Tibial nerve (tissue), 4 donors: ENCODE results near the gene GMCL2. TPM values are rescaled to one million over a fixed set of nuclear protein-coding genes. Genes with fewer than 3 reads are reported as not detected.
"Not testable (repeated sequence)": the region's sequence is repeated elsewhere in the genome, so short reads cannot be mapped to it uniquely, and the experiment has no call there.

Source experiments
- DNase-seq, 2 donors: peaks; one replicate each; pipeline ENCODE4 v3.0.0-alpha.2; 2019; ENCODE audit warnings: low spot score in 2 of 2
- H3K27ac ChIP-seq, 4 donors: fragments of 200-600 bp; sonication (generic) in 3 of 4; one replicate each; pipeline ENCODE4 v1.5.1; 2017 to 2019; ENCODE audit warnings: mild to moderate bottlenecking in 1 of 4
- H3K27me3 ChIP-seq, 2 donors: fragments of 200-600 bp; sonication (generic) in 1 of 2; one replicate each; pipeline versions ENCODE4 v1.5.1 to v1.6.0; 2017 to 2019
- H3K36me3 ChIP-seq, 3 donors: fragments of 200-600 bp; sonication (generic); one replicate each; pipeline ENCODE4 v1.5.1; 2018 to 2019
- H3K4me1 ChIP-seq, 4 donors: fragments of 200-600 bp; sonication (generic) in 3 of 4; one replicate each; pipeline ENCODE4 v1.5.1; 2017 to 2019
- H3K4me3 ChIP-seq, 4 donors: fragments of 200-600 bp; sonication (generic) in 3 of 4; one replicate each; pipeline ENCODE4 v1.5.1; 2017 to 2019; ENCODE audit warnings: mild to moderate bottlenecking in 1 of 4, moderate library complexity in 1 of 4
- H3K9me3 ChIP-seq, 4 donors: fragments of 200-600 bp; sonication (generic) in 3 of 4; one replicate each; pipeline ENCODE4 v1.5.1; 2017 to 2019
- CTCF ChIP-seq, 5 experiments: fragments of 200-600 bp in 3 of 5; fragments of 450-650 bp in 2 of 5; sonication (generic) in 3 of 5; IDR thresholded peaks; one replicate each; pipeline ENCODE4 v1.5.1; 2016 to 2019; ENCODE audit warnings: antibody characterized with exemption in 5 of 5, mild to moderate bottlenecking in 3 of 5, moderate library complexity in 2 of 5
- EP300 ChIP-seq, 2 donors: sonication (generic); formaldehyde crosslinking; IDR thresholded peaks; one replicate each; pipeline ENCODE4 v1.6.1; 2017; ENCODE audit warnings: antibody characterized with exemption in 2 of 2, mild to moderate bottlenecking in 1 of 2
- POLR2A ChIP-seq, 2 donors: fragments of 450-650 bp; IDR thresholded peaks; one replicate each; pipeline ENCODE4 v1.6.1; 2017; ENCODE audit warnings: antibody characterized with exemption in 2 of 2, mild to moderate bottlenecking in 2 of 2, moderate library complexity in 2 of 2
- WGBS, 2 donors: methylation state at CpG; one replicate each; pipeline ENCODE4 v1.1.5; 2018; 5-methylcytosine and 5-hydroxymethylcytosine counted together
- total RNA-seq, 4 donors: library from RNA; depleted of rRNA; stranded (reverse); fragments of >200 nt; gene quantifications; one replicate each; pipeline ENCODE4 v1.1.0, GENCODE V29; 2016

Gene GMCL2
- total RNA-seq, 4 donors from 2014 or later = not detected

- no peak overlapping the region for H3K27ac ChIP-seq
- DNase-seq = no peak
- TF ChIP-seq CTCF (IDR thresholded peaks at IDR 0.05) (no peak), POLR2A (IDR thresholded peaks at IDR 0.05) (no peak), EP300 (IDR thresholded peaks at IDR 0.05) (no peak)
- no peaks in the 10 kb centered on the region for H3K27me3 ChIP-seq
- H3K9me3 ChIP-seq = no peaks in the 10 kb centered on the region
- peaks cover 0 to 4% (median 3%) of the 10 kb centered on the region in 3 donors for H3K36me3 ChIP-seq
- H3K4me1 ChIP-seq = peaks cover 0 to 19% (median 14%) of the 10 kb centered on the region in 4 donors
- H3K4me3 ChIP-seq = no peak overlapping the region
- WGBS, 2 donors = 43 to 92% methylated on average over 1 to 2 of the region's 2 CpGs
Measured at GRCh38 chr5:178201927-178202235, 14.7 kb upstream of the GMCL2 start.

GRCh38 chr5:178201221-178201926 lies 14.2 kb upstream of the GMCL2 start:
- 80 to 88% methylated on average over 14 of the region's 14 CpGs for WGBS, 2 donors

GRCh38 chr5:178199581-178200434 lies 12.6 kb upstream of the GMCL2 start:
- Histone ChIP-seq H3K4me3 (no peak overlapping the region), H3K27me3 (no peaks in the 10 kb centered on the region), H3K27ac (no peak overlapping the region), H3K4me1 (peaks cover 0 to 4% (median 0%) of the 10 kb centered on the region in 4 donors), H3K9me3 (no peaks in the 10 kb centered on the region), H3K36me3 (no peaks in the 10 kb centered on the region)
- WGBS, 2 donors = 81 to 84% methylated on average over 12 of the region's 12 CpGs
- TF ChIP-seq EP300 (IDR thresholded peaks at IDR 0.05) (no peak), CTCF (IDR thresholded peaks at IDR 0.05) (no peak), POLR2A (IDR thresholded peaks at IDR 0.05) (no peak)
- no peak for DNase-seq

More at GRCh38 chr5:178201221-178201926, 14.2 kb upstream of the GMCL2 start:
- Histone ChIP-seq H3K27me3 (no peaks in the 10 kb centered on the region), H3K9me3 (no peaks in the 10 kb centered on the region), H3K27ac (no peak overlapping the region), H3K36me3 (no peaks in the 10 kb centered on the region), H3K4me3 (no peak overlapping the region), H3K4me1 (peaks cover 0 to 14% (median 9%) of the 10 kb centered on the region in 4 donors)
- no peak for TF ChIP-seq POLR2A (IDR thresholded peaks at IDR 0.05)
- TF ChIP-seq CTCF (IDR thresholded peaks at IDR 0.05) = no peak
- TF ChIP-seq EP300 (IDR thresholded peaks at IDR 0.05) = no peak
- DNase-seq = no peak

GRCh38 chr5:178198706-178199105 lies 11.5 kb upstream of the GMCL2 start:
- Histone ChIP-seq H3K36me3 (no peaks in the 10 kb centered on the region), H3K27me3 (peaks cover 0 to 3% of the 10 kb centered on the region in 2 donors), H3K4me3 (no peak overlapping the region), H3K4me1 (peaks cover 0 to 2% (median 0%) of the 10 kb centered on the region in 4 donors), H3K27ac (no peak overlapping the region), H3K9me3 (no peaks in the 10 kb centered on the region)
- no peak for TF ChIP-seq CTCF (IDR thresholded peaks at IDR 0.05)
- TF ChIP-seq EP300 (IDR thresholded peaks at IDR 0.05) = no peak
- TF ChIP-seq POLR2A (IDR thresholded peaks at IDR 0.05) = no peak
- no peak for DNase-seq
- WGBS, 2 donors = 75 to 86% methylated on average over 11 of the region's 11 CpGs

GRCh38 chr5:178198151-178198550 lies 11.0 kb upstream of the GMCL2 start:
- H3K9me3 ChIP-seq, H3K36me3 ChIP-seq, H3K4me1 ChIP-seq, H3K4me3 ChIP-seq, DNase-seq, H3K27me3 ChIP-seq, H3K27ac ChIP-seq: not testable (repeated sequence)
- 81 to 91% methylated on average over 10 of the region's 11 CpGs for WGBS, 2 donors
